Camera-type eye (tissue), 1 donor: ENCODE measurements around the gene WDR49. TPM values are rescaled to one million over a fixed set of nuclear protein-coding genes. Genes with fewer than 3 reads are reported as not detected.

Experiments
- total RNA-seq: library from RNA; depleted of rRNA; stranded (reverse); fragments of >200 nt; gene quantifications from one replicate; pipeline ENCODE4 v1.2.3, GENCODE V29; 2014

The WDR49 gene
- total RNA-seq = 1.1 TPM

GRCh38 chr3:167653760-167654159, at the start of gene WDR49:
Gene WDR49, minus strand, starts transcription at chr3:167653942. Its CDS starts 517 bp downstream, at chr3:167653425.

DNA sequence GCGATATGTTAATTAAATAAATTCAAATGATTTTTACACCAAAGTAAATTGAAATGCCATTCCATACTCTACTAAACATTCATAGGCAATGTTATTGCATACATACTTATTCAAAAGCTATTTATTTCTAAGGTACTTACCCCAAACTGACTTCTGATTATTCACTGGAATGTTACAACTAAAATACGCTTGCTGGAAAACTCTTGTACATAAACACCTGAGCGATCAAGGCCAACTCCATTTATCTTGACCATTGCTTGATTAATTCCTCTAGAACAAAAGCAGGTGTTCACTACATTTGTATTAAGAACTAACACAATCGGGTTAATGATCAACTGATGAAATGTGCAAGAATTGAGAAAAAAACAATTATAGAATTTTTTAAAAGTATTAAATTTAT, 179.9 kb downstream of the WDR49 start, which contains the start of gene SERPINI2:
TSS of gene SERPINI2 (minus strand) at position 180 of the 400 bp plus-strand sequence. CDS start 2,208 bp downstream, outside the sequence.

Other genes starting within 250 kb of the WDR49 start
- gene SERPINI2, start 179.9 kb downstream of the WDR49 start, total RNA-seq = not detected
- 54.4 TPM for gene PDCD10, start 81.0 kb upstream of the WDR49 start, total RNA-seq
- gene SERPINI1, start 81.8 kb upstream of the WDR49 start, total RNA-seq = 23.4 TPM